Stimulated activated CD8-positive, alpha-beta memory T cell treated with anti-CD3 and anti-CD28 coated beads, Interleukin-12 subunit alpha, Interleukin-12 subunit beta, amount 100 ng/mL, for 1 hour (primary cell): ENCODE measurements around the gene LSM3.
A peak's percentile ranks its signal among the peaks of the same experiment; 100 is the strongest.

Experiments
- DNase-seq: peaks from one replicate; pipeline ENCODE4 v3.0.0-alpha.2; 2020; ENCODE audit warnings: low read depth

The LSM3 gene

DNA sequence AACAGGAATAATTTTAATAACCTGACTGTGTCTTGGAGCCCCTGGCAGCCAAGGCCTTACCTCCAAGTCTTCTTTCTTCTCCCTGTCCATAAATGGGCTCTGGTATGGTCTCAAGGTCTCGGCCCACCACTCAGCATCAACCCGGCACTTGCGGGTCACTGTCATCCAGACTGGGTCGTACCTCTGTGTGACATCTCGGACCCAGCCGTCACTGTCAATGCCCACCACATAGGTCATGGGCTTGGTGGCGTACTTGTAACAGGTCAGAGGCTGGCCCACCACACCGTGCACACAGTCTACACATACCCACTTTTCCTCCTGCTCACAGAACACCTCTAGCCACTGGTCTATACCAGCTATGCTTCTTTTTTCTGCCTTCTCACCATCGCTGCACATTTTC is 20.7 kb upstream of the LSM3 start:
- no peak for DNase-seq

DNA sequence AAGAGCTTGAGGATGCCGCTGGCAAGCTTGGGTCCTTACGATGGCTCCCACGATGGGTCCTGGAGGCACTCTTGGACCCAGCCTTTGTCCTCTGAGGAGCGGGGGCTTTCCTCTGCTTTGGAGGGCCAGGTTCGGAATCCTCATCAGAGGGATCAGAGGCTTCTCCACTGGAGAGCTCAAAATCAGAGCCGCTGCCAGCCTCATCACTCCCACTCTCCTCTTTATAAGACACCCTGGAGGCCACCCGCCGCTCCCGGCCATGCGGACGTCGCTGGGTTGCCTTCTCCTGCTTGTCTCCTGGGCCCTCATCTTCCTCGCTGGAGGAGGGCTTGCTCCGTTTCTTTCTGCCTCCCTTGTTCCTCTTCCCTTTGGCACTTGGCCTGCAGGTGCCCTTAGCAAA is 20.2 kb upstream of the LSM3 start:
- no peak for DNase-seq

DNA sequence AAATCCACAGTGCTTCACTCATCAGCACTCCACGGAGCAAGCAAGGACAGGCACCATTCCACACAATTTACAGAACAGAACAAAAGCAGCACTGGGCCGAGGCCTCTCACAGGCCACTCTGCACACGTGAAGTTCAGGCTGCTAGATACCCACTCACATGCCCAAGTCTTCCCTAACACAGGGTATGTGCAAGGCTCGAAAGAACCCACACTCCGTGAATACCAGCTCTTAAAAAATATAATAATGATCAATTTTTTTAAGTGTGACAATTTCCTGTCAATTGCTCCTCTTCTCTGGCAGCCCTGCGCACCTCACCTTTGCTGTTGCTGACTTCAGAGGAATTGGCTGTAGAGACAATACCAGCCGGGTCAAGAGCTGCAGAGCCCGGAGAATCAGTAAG is 19.2 kb upstream of the LSM3 start:
- no peak for DNase-seq

DNA sequence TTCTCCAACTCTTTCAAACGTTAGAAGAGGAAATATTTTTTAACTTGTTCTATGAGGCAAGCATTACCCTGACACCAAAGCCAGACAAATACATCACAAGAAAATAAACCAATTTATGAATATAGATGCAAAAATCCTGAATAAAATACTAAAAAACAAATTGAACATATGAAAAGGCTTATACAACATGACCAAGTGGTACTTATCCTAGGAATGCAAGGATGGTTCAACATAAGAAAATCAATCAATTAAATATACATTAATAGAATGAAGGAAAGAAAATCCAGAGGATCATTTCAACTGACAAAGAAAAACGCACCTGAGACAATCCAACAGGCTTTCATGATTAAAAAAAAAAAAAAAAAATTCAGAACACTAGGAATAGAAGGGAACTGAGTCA is 17.3 kb upstream of the LSM3 start:
- no peak for DNase-seq

DNA sequence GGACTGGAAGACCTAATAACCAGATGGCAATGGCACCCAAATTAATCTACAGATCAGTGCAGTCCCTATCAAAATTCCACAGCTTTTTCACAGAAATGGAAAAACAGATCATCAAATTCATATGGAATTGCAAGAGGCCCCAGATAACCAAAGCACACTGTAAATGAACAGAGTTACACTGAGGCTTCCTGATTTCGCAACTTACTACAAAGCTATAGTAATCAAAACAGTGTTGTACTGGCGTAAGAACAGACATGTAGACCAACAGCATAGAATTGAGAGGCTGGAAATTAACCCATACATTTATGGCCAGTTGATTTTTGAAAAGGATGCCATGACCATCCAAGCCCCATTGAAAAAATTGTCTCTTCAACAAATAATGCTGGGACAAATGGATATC is 16.4 kb upstream of the LSM3 start:
- no peak for DNase-seq

DNA sequence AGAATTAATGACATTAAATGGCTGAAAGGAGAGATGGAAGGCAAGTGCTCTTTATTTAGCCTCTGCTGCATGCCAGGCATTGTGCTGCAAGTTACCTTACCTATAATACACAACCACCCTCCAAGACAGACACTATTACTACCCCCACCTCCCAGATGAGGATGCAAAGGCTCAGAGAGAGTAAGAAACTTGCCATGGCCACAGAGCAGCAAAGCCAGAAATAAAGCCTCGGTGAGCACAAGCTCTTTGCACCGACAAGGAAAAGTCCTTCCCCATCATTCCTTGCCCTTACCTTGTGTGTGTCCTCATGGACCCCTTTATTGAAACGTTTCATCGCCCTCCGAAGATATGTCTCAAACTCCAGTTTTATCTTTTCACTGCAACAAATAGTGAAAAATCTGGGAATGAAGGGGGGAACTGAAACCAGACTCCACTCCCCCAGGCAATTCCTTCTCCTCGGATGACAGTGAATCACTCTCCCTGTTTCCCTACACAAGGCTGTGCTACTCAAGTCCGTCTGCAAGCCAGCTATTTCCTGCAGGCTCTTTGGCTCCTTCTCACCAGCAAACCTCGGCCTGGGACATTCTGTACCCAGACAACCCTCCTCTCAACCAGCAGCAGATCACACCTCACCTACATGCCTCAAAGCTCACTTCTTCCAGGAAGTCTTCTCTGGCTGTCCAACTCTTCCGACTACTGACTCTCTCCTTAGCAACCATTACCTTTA is 11.6 kb upstream of the LSM3 start:
- DNase-seq = no peak

DNA sequence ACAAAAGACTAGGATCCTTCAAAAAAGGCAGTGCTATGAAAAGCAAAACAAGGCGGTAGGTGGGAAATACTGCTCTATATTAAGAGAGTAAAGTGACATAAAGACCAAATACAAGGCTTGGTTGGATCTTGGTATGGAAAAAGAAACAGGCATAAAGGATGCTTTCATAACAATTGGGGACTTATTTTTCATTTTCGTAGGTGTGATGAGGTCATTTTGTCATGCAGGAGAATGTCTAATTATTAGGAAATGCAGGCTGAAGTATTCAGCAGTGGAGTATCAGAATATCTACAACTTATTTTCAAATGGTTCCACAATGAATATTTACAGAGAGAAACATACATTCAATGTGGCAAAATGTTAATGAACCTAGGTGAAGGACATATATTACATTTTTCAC is 9.2 kb upstream of the LSM3 start:
- no peak for DNase-seq

DNA sequence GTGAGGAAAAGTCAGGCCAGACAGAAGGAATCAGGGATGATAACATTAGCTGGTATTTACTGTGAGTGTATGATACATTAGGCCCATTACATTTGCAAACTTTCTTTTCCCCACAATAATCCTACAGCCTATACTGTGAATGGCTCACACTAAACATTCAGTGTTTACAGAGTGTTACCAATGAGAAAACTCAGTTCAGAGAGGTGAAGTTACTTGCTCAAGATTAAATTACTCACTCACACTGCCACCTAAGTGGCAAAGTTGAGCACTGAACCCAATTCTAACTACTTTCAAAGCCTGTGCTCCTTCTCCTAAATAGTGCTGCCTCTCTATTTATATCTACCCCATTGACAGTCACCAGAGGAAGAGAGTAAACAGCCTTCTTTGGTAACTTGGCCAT is 8.7 kb upstream of the LSM3 start:
- DNase-seq = no peak

DNA sequence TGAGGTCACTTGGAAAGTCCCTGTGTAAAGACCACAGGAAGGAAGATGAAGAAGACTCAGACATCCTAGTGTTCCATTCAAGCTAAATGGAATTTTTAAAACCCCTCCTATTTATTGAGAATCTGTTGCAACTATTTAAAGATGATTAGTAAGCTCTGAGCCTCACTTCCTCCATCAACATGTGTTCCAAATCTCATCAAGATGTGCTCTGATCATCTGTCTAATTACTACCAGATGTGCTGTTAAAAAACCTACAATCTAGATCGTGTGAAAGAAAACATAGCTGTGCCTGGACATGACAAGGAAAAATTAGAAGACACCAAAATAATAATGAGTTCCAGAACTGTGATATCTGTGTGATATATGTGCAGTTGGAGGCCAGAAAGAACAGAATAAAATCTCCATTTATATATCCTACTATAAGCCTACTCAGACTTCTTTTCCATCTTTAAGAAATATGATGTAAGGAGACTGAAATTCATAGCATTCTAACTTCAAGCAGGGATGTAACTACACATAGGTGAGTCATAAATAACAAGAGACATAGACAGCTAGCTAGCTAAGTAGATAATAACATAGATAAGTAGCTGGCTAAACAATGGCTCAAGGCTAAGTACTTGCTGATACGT is 8.0 kb upstream of the LSM3 start:
- DNase-seq = no peak

DNA sequence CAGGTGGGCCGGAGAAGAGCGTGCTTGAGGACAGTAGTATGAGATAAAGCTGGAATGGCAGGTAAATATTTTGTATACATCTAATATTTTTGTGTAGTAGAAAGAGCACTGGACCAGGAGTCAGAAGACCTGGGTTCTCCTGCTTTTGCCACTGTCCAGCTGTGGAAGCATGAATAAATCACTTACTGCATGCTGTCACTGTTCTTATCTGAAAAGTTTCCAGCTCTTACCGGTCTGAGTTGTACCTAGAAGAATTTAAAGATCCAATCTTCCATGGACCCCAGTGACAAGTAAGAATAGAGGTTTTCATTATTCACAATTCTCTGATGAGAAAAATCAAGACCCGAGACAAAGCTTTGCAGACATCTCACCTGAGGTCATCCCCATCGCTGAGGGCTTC is 6.1 kb upstream of the LSM3 start:
- DNase-seq = no peak

DNA sequence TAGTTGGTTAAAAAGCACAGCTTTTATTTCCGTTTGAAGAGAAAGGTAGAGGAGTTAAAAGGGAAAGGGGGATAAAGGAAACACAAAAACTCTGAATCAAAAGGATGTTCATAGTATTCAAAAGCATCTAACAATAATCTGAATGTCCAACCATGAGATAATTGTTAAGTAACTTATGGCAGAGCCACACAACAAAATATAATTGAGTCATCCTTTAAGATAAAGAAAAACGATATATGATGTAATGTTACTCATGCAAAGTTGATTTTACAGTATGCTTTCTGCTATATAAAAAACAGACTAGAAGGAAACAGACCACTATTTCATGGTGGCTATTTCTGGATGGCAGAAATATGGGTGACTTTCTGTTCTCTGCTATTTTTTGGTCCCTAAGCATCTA is 4.1 kb upstream of the LSM3 start:
- no peak for DNase-seq

DNA sequence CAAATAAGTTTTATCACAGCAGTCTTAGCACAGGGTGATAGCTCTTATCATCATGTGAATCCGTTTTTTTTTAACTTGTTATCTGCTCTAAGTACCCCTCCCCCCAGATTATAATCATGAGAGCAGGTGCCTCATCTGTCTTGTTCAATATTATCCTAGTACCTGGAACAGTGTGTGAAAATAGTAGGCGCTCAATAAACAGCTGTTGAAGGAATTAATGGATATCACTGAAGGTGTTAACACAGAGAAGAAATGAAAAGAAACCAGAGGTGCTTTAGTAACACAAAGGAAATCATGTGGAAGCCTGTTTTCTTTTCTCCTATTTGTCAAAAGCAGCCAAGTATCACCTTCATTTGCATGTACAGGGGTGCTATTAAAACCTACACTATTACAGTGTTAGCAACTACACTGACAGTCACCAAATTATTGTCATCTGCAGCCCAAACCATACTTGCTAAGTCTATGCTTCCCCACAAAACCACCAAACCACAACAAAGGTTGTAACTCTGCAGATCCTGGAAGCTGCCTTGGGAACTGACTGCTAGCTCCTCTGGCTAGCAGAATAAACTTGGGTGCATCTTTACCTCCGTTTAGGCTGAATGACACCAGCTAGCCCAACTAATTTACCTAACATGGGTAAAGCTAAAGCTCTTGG is 3.1 kb upstream of the LSM3 start:
- peak; percentile 17 for DNase-seq

DNA sequence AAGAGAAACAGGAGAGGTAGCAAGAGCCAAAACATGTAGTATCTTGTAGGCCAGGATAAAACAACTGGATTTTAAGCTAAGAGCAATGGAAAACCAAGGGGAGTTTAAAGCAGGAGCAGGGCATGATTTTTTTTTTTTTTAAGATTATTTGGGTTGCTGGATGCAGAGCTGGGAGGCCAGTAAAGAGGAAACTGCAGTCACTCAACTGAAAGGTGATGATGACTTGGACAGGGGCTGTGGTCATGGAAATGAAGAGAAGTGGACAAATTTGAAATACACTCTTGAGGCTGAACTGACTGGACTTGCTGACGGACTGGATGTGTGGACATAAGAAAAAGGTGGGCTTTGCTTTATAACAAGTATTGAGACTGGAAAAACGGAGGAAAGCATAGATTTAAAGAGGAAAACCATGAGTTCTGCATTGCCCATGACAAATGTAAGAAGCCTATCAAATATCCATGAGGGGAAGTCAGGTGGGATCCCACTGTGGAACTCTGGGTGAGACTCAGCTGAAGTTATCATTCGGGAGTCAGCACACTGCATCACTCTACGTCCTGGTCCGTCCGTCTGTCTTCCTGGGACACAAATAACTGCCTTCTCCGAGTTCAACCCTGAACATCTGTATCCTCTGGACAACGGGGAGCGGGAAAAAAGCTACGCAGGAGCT is 904 bp upstream of the LSM3 start:
- DNase-seq = no peak

DNA sequence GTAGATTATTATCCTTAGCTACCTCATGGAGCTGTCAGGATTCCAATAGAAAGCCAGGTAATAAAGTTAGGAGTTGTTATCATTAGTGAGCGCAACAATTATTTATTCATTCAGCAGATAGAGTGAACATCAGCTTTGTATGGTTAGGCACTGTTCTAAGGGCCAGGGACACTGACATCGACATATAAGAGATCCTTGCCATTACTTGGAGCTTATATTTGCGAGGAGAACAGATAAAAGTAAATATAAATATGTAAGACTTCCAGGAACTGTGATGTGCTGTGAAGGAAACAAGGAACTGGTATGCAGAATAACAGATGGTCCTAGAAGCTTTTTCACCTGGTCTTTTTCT is 473 bp downstream of the LSM3 start:
- DNase-seq = no peak

DNA sequence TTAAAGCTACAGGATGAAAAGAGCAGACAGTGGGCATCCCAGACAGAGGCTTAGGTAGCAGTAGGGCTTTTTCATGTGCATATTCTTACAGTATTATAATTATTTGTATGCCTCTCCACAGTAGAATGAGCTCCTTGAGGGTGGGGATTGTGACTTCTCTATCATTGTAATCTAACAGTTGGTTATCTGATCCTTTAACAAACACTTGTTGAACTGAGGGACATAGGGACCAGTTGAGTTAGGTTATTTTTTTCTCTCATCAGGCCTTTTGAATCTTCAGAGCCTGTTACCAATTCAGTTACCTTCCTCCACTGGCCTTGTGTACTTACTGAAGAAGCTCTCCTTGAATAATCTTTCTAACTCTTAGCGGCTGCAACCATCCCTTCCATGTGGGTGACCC is 1.2 kb downstream of the LSM3 start:
- no peak for DNase-seq

DNA sequence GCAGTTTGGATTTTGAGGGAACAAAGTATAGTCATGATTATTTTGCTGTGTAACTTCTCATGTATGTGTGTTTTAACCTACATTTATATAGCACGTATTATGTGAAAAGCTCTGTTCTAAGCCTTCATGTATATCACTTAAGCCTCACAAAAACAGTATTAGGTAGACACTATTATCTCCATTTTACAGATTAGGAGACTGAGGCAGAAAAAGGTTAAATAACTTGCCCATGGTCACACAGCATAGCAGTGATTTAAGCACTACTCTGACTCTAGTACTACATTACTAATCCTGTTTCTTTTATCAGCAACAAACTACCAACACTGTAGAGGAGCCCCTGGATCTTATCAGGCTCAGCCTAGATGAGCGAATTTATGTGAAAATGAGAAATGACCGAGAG is 2.6 kb downstream of the LSM3 start:
- DNase-seq = no peak

DNA sequence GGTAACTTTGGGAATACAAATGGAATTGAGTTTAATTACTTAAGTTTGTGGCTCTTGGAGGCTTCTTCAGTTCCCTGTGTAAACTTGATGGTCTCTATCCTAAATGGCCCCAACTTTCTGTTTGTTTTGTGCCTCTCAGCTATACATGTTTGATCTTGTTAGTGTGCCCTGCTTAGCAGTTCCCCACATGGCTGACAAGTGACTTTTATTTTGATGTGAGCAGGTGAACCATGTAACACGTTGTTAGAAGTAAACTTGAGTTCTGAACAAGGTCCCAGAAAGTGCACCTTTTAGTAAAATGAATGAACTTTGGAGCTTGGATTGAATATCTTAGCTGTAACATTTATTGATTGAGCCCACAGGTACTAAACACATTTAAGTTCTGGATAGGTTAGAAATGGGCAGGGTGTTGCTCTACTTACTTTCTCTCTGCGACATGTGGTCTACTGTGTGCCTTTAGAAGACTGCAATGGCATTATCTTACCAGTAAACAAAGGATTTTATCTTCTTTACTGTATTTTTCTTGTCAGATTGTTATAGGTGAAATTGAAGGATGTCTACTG is 4.5 kb downstream of the LSM3 start:
- DNase-seq = no peak

DNA sequence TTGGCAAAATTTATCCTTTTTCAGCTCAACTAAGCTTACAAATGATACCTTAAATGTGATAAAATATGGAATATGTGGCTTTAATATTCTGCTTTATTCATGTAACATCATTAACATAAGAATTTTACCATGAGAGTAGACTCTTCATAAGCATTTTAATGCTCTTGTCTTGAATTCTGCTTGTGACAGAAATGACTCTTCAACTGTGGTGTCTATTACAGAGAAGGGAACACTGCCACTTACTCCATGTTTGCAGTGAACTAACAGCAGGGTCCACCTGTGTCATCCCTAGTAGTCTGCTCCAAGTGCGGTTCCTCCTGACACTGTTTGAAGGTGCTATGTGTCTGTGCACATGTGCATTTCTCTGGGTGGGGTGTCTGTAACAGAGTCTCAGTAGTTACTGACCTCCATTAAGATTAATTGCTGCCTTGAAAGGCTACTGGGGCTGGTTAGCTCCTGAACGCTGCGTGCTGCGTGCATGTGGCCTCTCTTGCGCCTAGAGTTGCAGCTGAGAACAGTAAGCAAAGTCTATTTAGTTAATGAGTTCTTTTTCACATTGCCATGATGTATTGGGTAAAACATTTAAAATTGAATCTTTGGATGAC is 8.3 kb downstream of the LSM3 start:
- DNase-seq = no peak

DNA sequence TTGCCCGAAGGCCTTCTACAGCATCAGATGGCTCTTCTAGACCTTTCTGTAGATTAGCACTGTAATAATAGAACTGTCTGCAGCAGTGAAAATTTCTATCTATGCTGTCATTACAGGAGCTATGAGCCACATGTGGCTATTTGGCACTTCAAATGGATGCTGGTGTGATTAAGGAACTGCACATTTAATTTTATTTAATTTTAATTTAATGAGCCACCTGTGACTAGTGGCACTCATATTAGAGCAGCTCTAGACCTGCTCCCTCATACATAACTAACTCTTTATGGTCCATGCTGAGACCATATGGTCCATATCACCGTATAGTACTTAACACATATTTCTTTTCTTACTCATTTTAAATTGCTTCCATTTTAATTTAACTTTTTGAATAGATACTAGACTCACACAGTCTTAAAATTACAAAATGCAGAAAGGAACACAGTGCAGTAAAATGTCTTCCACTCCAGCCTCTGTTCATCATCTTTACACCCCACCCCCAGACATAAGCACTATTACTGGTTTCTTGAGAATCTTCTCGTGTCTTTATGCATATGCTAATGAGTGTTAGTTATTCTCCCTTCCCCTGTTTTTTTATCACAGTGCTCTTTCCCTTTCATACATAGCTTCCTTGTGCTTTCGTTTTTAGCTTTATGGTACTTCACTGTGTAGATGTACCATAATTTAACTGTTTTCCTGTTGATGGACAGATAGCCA is 9.6 kb downstream of the LSM3 start:
- no peak for DNase-seq

DNA sequence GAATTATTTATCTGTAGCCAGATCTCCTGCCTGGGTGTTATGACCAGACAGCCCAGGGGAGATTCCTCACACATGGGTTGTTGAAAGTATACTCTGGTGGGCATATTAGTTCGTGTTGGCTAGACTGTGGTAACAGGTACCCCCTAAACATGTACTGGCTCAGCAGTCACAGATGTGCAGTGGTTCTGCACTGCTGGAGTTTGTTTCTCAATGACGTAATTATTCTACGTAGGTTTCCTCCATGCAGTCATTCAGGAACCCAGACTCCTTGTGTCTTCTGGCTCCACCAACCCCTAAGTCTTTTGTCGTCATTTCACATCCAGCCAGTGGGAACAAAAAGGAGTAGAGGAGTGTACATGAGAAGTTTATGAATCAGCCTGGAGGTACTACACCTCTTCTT is 16.2 kb downstream of the LSM3 start:
- DNase-seq = no peak

DNA sequence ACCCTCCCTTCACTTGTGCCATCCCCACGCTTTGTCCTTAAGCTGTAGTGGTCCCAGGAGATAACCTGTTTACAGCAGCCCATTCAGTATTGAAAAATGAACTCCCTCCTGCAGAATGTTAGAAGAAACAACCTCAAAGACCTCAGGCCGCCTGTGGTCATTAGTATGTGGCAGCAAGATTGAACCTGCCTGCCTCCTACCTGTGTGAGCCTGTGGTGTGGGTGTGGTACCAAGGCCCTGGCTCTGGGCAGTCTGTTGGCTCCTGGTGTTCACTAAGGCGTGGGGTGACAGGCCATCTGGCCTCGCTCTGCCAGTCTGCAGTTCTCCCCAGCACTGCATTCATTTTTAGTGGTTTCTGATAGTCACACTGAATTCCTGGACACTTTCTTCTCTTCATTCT is 21.0 kb downstream of the LSM3 start:
- DNase-seq = no peak

DNA sequence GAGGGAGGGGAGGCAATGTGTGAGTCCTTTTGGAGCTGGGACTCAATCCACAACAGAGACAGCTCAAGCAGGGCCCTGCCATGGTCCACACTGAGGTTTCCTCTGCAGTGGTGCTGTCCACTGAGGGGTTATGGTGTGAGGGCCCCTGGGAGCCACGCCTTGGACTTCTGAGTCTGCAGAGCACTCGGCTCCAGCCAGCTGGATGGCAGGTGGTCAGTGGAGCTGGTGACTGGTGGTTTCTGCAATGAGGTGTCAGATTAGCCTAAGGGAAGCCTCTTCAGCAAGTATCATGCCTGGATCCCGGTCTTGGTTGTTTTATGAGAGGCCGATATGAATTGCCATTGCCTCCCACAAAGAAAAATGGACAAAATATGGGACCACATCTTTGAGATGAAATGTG is 21.7 kb downstream of the LSM3 start:
- DNase-seq = no peak
